K562 (cell line): ENCODE results near the gene MSANTD1. TPM values are rescaled to one million over a fixed set of nuclear protein-coding genes. Genes with fewer than 3 reads are reported as not detected.
A peak's percentile ranks its signal among the peaks of the same experiment; 100 is the strongest.

Experiments used
- ATAC-seq: fragments of 200-7000 bp; cut with Tn5 transposase; 3 replicates; pipeline ENCODE4 v1.9.1; 2020; ENCODE audit warnings: moderate library complexity
- BruUV-seq: library from RNA; stranded (reverse); fragments of 400-500 nt; replicated peaks from 2 replicates; lab custom pipeline; 2021; lab: Mats Ljungman, UMichigan
- CTCF ChIA-PET: fragments of 300-600 bp; formaldehyde crosslinking; extraction: SDS; loops from one replicate; lab custom pipeline; 2021; ENCODE audit warnings: low intra/inter-chr PET ratio; lab: Yijun Ruan, JAX
- POLR2A ChIA-PET: fragments of 300-600, 350-650 bp; sonication (Branson Sonifier 250); formaldehyde crosslinking; extraction: SDS; loops from one replicate; lab custom pipeline; 2021; ENCODE audit warnings: antibody characterized with exemption, inconsistent platforms; lab: Yijun Ruan, JAX
- DNase-seq, 4 experiments: peaks; one replicate each; pipeline versions ENCODE4 v3.0.0 to v3.0.0-alpha.2; 2011 to 2018; ENCODE audit warnings: low spot score in 3 of 4, mixed read lengths in 3 of 4; ENCODE audit errors: extremely low read depth in 1 of 4
- FAIRE-seq: peaks from 2 replicates; lab custom pipeline; 2011; peaks lifted over from hg19 to GRCh38; lab: Jason Lieb, UNC
- H2AFZ ChIP-seq: 2 replicates; pipeline ENCODE4 v1.6.0; 2011; ENCODE audit warnings: low read depth, low read length, control low read depth, inconsistent platforms
- H3K27ac ChIP-seq: fragments of 200-600 bp; 3 replicates; pipeline ENCODE4 v1.8.0; 2011; ENCODE audit warnings: low read depth, mild to moderate bottlenecking, control low read depth, inconsistent platforms, low read length, moderate library complexity, mixed read lengths; ENCODE audit errors: extremely low read depth
- H3K27me3 ChIP-seq, 2 experiments: fragments of 300-600 bp in 1 of 2; 2 replicates in 1 of 2; 3 replicates in 1 of 2; pipeline versions ENCODE4 v1.6.0 to v1.8.0; 2011; ENCODE audit warnings: inconsistent platforms in 2 of 2, low read length in 2 of 2, mild to moderate bottlenecking in 1 of 2, mixed read lengths in 1 of 2, moderate library complexity in 1 of 2; ENCODE audit not compliant: control insufficient read depth in 2 of 2, insufficient read depth in 2 of 2
- H3K36me3 ChIP-seq: fragments of 300-600 bp; 3 replicates; pipeline ENCODE4 v1.8.0; 2011; ENCODE audit warnings: mild to moderate bottlenecking, low read length, inconsistent platforms; ENCODE audit not compliant: control insufficient read depth, insufficient read depth
- H3K4me1 ChIP-seq, 2 experiments: fragments of 200-600 bp in 1 of 2; replicated peaks in 1 of 2; 2 replicates in 1 of 2; 3 replicates in 1 of 2; pipeline versions ENCODE4 v1.5.1 to v1.8.0; 2011; ENCODE audit warnings: inconsistent platforms in 2 of 2, low read length in 2 of 2, mild to moderate bottlenecking in 1 of 2, mixed read lengths in 1 of 2, moderate library complexity in 1 of 2; ENCODE audit not compliant: control insufficient read depth in 2 of 2, insufficient read depth in 2 of 2
- H3K4me2 ChIP-seq: 2 replicates; pipeline ENCODE4 v1.6.1; 2011; ENCODE audit warnings: low read length, control low read depth, inconsistent platforms, mixed read lengths; ENCODE audit not compliant: insufficient read depth
- H3K4me3 ChIP-seq: fragments of 200-600 bp; sonication (generic), shearing (Covaris generic); 2 replicates; pipeline ENCODE4 v1.5.1; 2016; ENCODE audit warnings: control low read depth, inconsistent platforms
- H3K79me2 ChIP-seq: fragments of 200-600 bp; 3 replicates; pipeline ENCODE4 v1.8.0; 2011; ENCODE audit warnings: low read length, inconsistent platforms; ENCODE audit not compliant: control insufficient read depth, insufficient read depth
- H3K9ac ChIP-seq, 2 experiments: 2 replicates each; pipeline versions ENCODE4 v1.6.0 to v1.6.1; 2011; ENCODE audit warnings: low read depth in 2 of 2, low read length in 2 of 2, control low read depth in 1 of 2, inconsistent platforms in 1 of 2, mild to moderate bottlenecking in 1 of 2, mixed read lengths in 1 of 2; ENCODE audit not compliant: insufficient read depth in 1 of 2
- H3K9me1 ChIP-seq: one replicate; pipeline ENCODE4 v1.6.0; 2011; ENCODE audit warnings: inconsistent platforms, mild to moderate bottlenecking, low read length, moderate library complexity; ENCODE audit not compliant: control insufficient read depth, insufficient read depth
- H3K9me3 ChIP-seq: replicated peaks from 2 replicates; pipeline ENCODE4 v1.5.1; 2011; ENCODE audit warnings: low read depth, low read length, inconsistent platforms; ENCODE audit not compliant: control insufficient read depth, insufficient read depth
- H4K20me1 ChIP-seq: replicated peaks from 2 replicates; pipeline ENCODE4 v1.6.1; 2011; ENCODE audit warnings: low read length, inconsistent platforms, mixed read lengths; ENCODE audit not compliant: control insufficient read depth, insufficient read depth
- RBFOX2 ChIP-seq: fragments of 200-400 bp; formaldehyde crosslinking; IDR thresholded peaks from 2 replicates; pipeline ENCODE4 v1.6.1; 2017; ENCODE audit warnings: low read depth, mild to moderate bottlenecking, low read length, moderate library complexity
- ZNF23 ChIP-seq: fragments of 250-450 bp; sonication (Bioruptor Pico); IDR thresholded peaks from 2 replicates; pipeline ENCODE4 v1.4.0; 2020; ENCODE audit warnings: mild to moderate bottlenecking
- WGBS: fragments of 100-300 bp; shearing (Covaris generic); methylation state at CpG from one replicate; pipeline ENCODE4 v1.1.6; 2016; ENCODE audit warnings: low coverage, mixed read lengths; ENCODE audit not compliant: insufficient coverage; ENCODE audit errors: missing lambda C conversion rate; 5-methylcytosine and 5-hydroxymethylcytosine counted together
- in situ Hi-C: fragments of 300-500 bp; cut with MboI; formaldehyde crosslinking; loops from 4 replicates; pipeline ENCODE4 v1.15.0; 2018; ENCODE audit warnings: inconsistent platforms, mixed read lengths
- intact Hi-C: fragments of 100-400 bp; cut with micrococcal nuclease; formaldehyde crosslinking; loops from 2 replicates; pipeline ENCODE4 v1.14.2; 2022
- polyA plus RNA-seq, 8 experiments: library from polyadenylated mRNA; depleted of rRNA in 4 of 8; stranded (reverse) in 5 of 8; unstranded in 3 of 8; fragments of >200 nt; fragmentation: Nextera tagmentation in 2 of 8; fragmentation: Illumina TruSeq in 1 of 8; extraction: Ambion mirVana in 2 of 8; extraction: Trizol in 1 of 8; gene quantifications; 2 replicates each; pipeline versions ENCODE4 v1.2.1 to v1.2.3, GENCODE V29; 2011 to 2014; ENCODE audit warnings: inconsistent platforms in 1 of 8, missing spikeins in 1 of 8
- total RNA-seq, 7 experiments: library from RNA; depleted of rRNA in 6 of 7; stranded (reverse); fragments of >200 nt in 6 of 7; fragmentation: Illumina TruSeq in 2 of 7; extraction: Trizol in 2 of 7; gene quantifications; 2 replicates each; pipeline versions ENCODE4 v1.2.1 to v1.2.3, GENCODE V29; 2011 to 2021; ENCODE audit warnings: low replicate concordance in 1 of 7

MSANTD1 gene
- total and polyA plus RNA-seq, 9 of the 15 experiments (the other 6 are each of a cell fraction or from before 2014, with no cell fraction given), result 0.04 to 0.09 (median 0.07) TPM; not detected in 6

GRCh38 chr4:3294401-3295241 lies 45.7 kb downstream of the MSANTD1 start:
- in situ Hi-C loops (no loop called here), intact Hi-C loops (no loop called here)
- peak overlapping the region in 1 of 2 experiments; percentile 95; a peak in 2 of 4 replicates for H3K9ac ChIP-seq
- ChIA-PET POLR2A (interaction anchor here (0.8 to 1.0 kb wide), 2 partner anchors 9 to 54 kb away, joined by 3 to 4 read pairs; no protein-coding TSS in a partner anchor), CTCF (no interaction called here)
- TF ChIP-seq ZNF23 (CRISPR knock-in tag), result no peak
- TF ChIP-seq RBFOX2, result 0 out of 2 replicates have a peak, but pooled peaks have one; percentile 6
- 65% methylated on average over 16 of the region's 19 CpGs for WGBS
- no TSS peak for BruUV-seq
- no peak overlapping the region for H2AFZ ChIP-seq
- H3K9me1 ChIP-seq, result no peaks in the 10 kb centered on the region
- ATAC-seq (no peak), FAIRE-seq (no peak), DNase-seq (no peak)
- peaks cover 6% of the 10 kb centered on the region; the same call in 1 of the 2 replicates for H4K20me1 ChIP-seq
- H3K4me2 ChIP-seq, result no peak overlapping the region
- peaks cover 3% of the 10 kb centered on the region; the same call in 1 of the 2 replicates for H3K9me3 ChIP-seq
- H3K36me3 ChIP-seq, result no peaks in the 10 kb centered on the region
- H3K4me1 ChIP-seq, result peaks cover 6 to 34% of the 10 kb centered on the region in 2 experiments; a peak in 4 of 5 replicates
- no peak overlapping the region for H3K27ac ChIP-seq
- H3K27me3 ChIP-seq, result peaks cover 21 to 44% of the 10 kb centered on the region in 2 experiments; a peak in 4 of 5 replicates
- H3K79me2 ChIP-seq, result peaks cover 3% of the 10 kb centered on the region; the same call in 1 of the 3 replicates
- H3K4me3 ChIP-seq, result no peak overlapping the region
